ENCODE results near the gene RALGAPA2. TPM values are rescaled to one million over a fixed set of nuclear protein-coding genes. Genes with fewer than 3 reads are reported as not detected.

RALGAPA2 gene
- total RNA-seq, 2 donors from 2014 or later, result 36.5 to 53.2 TPM

DNA sequence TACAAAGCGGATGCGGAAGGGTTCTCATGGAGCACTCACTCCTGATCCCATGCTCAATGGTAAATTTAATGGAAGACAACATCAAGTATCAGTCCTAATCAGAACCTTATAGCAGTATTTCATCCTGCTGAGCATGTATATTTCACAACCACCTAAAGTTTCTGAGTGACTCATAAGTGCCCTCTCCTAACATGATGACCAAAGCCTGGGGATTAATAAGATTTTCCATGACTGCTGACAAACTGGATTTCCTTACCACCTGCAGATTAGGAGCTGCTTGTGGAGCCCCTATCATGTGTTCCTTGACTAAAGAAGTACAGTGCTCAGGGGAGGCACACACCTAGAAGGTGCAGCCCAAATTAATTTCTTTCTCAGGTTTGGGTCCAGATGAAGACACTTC, 231.8 kb downstream of the RALGAPA2 start:
- Histone ChIP-seq H3K27me3 (replicated peaks; ENCODE audit: insufficient read depth) (no peaks in the 10 kb centered on the region), H3K36me3 (no peaks in the 10 kb centered on the region), H3K4me3 (no peak overlapping the region), H3K4me1 (replicated peaks) (no peaks in the 10 kb centered on the region), H3K27ac (no peak overlapping the region), H3K9me3 (no peaks in the 10 kb centered on the region)
- intact Hi-C loops (cut with DNase I), result no loop called here
- 100% methylated on average over 2 of the region's 2 CpGs for WGBS
- TF ChIP-seq CTCF (IDR thresholded peaks at IDR 0.05), result no peak
- no peak for TF ChIP-seq POLR2A (IDR thresholded peaks at IDR 0.05)
- no peak for TF ChIP-seq POLR2AphosphoS5 (IDR thresholded peaks at IDR 0.05)
- no peak for DNase-seq (ENCODE audit: low spot score)

DNA sequence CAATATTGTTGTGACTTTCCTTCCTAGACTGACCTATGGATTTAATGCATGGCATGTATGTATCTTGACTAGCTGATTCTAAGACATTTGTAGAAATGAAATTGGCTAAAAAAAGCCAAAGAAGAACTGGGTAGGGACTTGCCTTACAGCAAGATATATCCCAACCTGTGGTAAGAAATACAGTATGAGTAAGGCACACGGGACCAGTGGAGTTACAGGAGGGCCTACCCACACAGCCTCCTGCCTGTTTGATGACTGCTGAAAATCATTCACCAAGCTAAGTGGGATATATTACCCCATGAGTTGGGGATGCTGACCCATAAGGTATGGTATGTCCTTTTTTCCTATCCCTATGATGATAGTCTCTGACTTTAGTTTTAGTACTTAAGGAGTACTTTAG, 232.3 kb downstream of the RALGAPA2 start:
- Histone ChIP-seq H3K4me3 (no peak overlapping the region), H3K27ac (no peak overlapping the region), H3K9me3 (no peaks in the 10 kb centered on the region), H3K36me3 (no peaks in the 10 kb centered on the region), H3K27me3 (replicated peaks; ENCODE audit: insufficient read depth) (no peaks in the 10 kb centered on the region), H3K4me1 (replicated peaks) (no peaks in the 10 kb centered on the region)
- 96% methylated on average over 1 of the region's 1 CpG for WGBS
- TF ChIP-seq CTCF (IDR thresholded peaks at IDR 0.05) (no peak), POLR2AphosphoS5 (IDR thresholded peaks at IDR 0.05) (no peak), POLR2A (IDR thresholded peaks at IDR 0.05) (no peak)
- intact Hi-C loops (cut with DNase I), result no loop called here
- no peak for DNase-seq (ENCODE audit: low spot score)

GRCh38 chr20:20477444-20478041, 234.9 kb downstream of the RALGAPA2 start:
- Histone ChIP-seq H3K27me3 (replicated peaks; ENCODE audit: insufficient read depth) (no peaks in the 10 kb centered on the region), H3K4me1 (replicated peaks) (no peaks in the 10 kb centered on the region), H3K27ac (no peak overlapping the region), H3K36me3 (no peaks in the 10 kb centered on the region), H3K9me3 (no peaks in the 10 kb centered on the region), H3K4me3 (no peak overlapping the region)
- 91% methylated on average over 5 of the region's 5 CpGs for WGBS
- no peak for TF ChIP-seq POLR2AphosphoS5 (IDR thresholded peaks at IDR 0.05)
- no peak for TF ChIP-seq POLR2A (IDR thresholded peaks at IDR 0.05)
- no peak for TF ChIP-seq CTCF (IDR thresholded peaks at IDR 0.05)
- intact Hi-C loops (cut with DNase I), result no loop called here
- no peak for DNase-seq (ENCODE audit: low spot score)

GRCh38 chr20:20476504-20476903, 235.9 kb downstream of the RALGAPA2 start:
- no peak for DNase-seq (ENCODE audit: low spot score)
- no peak overlapping the region for H3K4me3 ChIP-seq
- H3K27me3 ChIP-seq (replicated peaks; ENCODE audit: insufficient read depth), result no peaks in the 10 kb centered on the region
- no peaks in the 10 kb centered on the region for H3K4me1 ChIP-seq (replicated peaks)
- no peak overlapping the region for H3K27ac ChIP-seq
- 97% methylated on average over 2 of the region's 2 CpGs for WGBS
- H3K36me3 ChIP-seq, result no peaks in the 10 kb centered on the region
- no peak for TF ChIP-seq POLR2A (IDR thresholded peaks at IDR 0.05)
- TF ChIP-seq POLR2AphosphoS5 (IDR thresholded peaks at IDR 0.05), result no peak
- no peak for TF ChIP-seq CTCF (IDR thresholded peaks at IDR 0.05)
- intact Hi-C loops (cut with DNase I), result no loop called here
- H3K9me3 ChIP-seq, result no peaks in the 10 kb centered on the region

GRCh38 chr20:20473657-20474056, 238.8 kb downstream of the RALGAPA2 start:
- DNase-seq (ENCODE audit: low spot score), result no peak
- Histone ChIP-seq H3K27me3 (replicated peaks; ENCODE audit: insufficient read depth) (no peaks in the 10 kb centered on the region), H3K4me1 (replicated peaks) (no peaks in the 10 kb centered on the region), H3K27ac (no peak overlapping the region), H3K9me3 (no peaks in the 10 kb centered on the region), H3K36me3 (no peaks in the 10 kb centered on the region), H3K4me3 (no peak overlapping the region)
- intact Hi-C loops (cut with DNase I), result no loop called here
- TF ChIP-seq CTCF (IDR thresholded peaks at IDR 0.05), result no peak
- TF ChIP-seq POLR2AphosphoS5 (IDR thresholded peaks at IDR 0.05), result no peak
- no peak for TF ChIP-seq POLR2A (IDR thresholded peaks at IDR 0.05)
